CD4-positive, alpha-beta T cell (primary cell): ENCODE measurements around the gene STIM2. TPM values are rescaled to one million over a fixed set of nuclear protein-coding genes. Genes with fewer than 3 reads are reported as not detected.

Experiments used
- ATAC-seq: fragments of 200-7000 bp; cut with Tn5 transposase; one replicate; pipeline ENCODE4 v1.10.0; 2022; ENCODE audit warnings: mild to moderate bottlenecking; ENCODE audit not compliant: poor library complexity
- CTCF ChIA-PET: fragments of 350-600 bp; sonication (Branson Sonifier 250); formaldehyde crosslinking; loops from one replicate; lab custom pipeline; 2021; ENCODE audit warnings: antibody characterized with exemption, inconsistent platforms; lab: Charles Lee
- POLR2A ChIA-PET: fragments of 350-600 bp; sonication (Branson Sonifier 250); formaldehyde crosslinking; loops from one replicate; lab custom pipeline; 2021; ENCODE audit warnings: antibody characterized with exemption, inconsistent platforms; lab: Charles Lee
- DNase-seq, 14 experiments: peaks; one replicate each; pipeline ENCODE4 v3.0.0-alpha.2; 2013 to 2020; ENCODE audit warnings: mixed read lengths in 2 of 14
- H3K27ac ChIP-seq, 2 donors: one replicate each; pipeline versions ENCODE4 v1.5.1 to v1.7.0; 2013; ENCODE audit warnings: low read length in 2 of 2, low read depth in 1 of 2, mild to moderate bottlenecking in 1 of 2
- H3K27me3 ChIP-seq, 2 experiments: 1 replicate in 1 of 2; 2 replicates in 1 of 2; pipeline versions ENCODE4 v1.6.1 to v1.7.0; 2013; ENCODE audit warnings: low read length in 2 of 2, control low read depth in 1 of 2, mild to moderate bottlenecking in 1 of 2, moderate library complexity in 1 of 2; ENCODE audit not compliant: insufficient read depth in 2 of 2, control insufficient read depth in 1 of 2
- H3K36me3 ChIP-seq: one replicate; pipeline ENCODE4 v1.6.1; 2013; ENCODE audit warnings: low read length, control low read depth; ENCODE audit not compliant: insufficient read depth
- H3K4me1 ChIP-seq: one replicate; pipeline ENCODE4 v1.6.1; 2013; ENCODE audit warnings: low read length, control low read depth; ENCODE audit not compliant: insufficient read depth
- H3K4me3 ChIP-seq: one replicate; pipeline ENCODE4 v1.5.1; 2013; ENCODE audit warnings: mild to moderate bottlenecking, low read length, moderate library complexity
- H3K9me3 ChIP-seq, 2 experiments: 1 replicate in 1 of 2; 2 replicates in 1 of 2; pipeline versions ENCODE4 v1.6.1 to v1.7.0; 2013; ENCODE audit warnings: low read length in 2 of 2, mild to moderate bottlenecking in 2 of 2, control low read depth in 1 of 2, moderate library complexity in 1 of 2; ENCODE audit not compliant: control insufficient read depth in 1 of 2, insufficient read depth in 1 of 2
- H3K27ac Mint-ChIP-seq: one replicate; pipeline ENCODE4 v1.8.0; 2020; ENCODE audit warnings: mixed read lengths
- H3K27me3 Mint-ChIP-seq: one replicate; pipeline ENCODE4 v1.8.0; 2021; ENCODE audit warnings: mixed read lengths
- H3K36me3 Mint-ChIP-seq: one replicate; pipeline ENCODE4 v1.8.0; 2021; ENCODE audit warnings: low read depth, mixed read lengths
- H3K4me1 Mint-ChIP-seq: one replicate; pipeline ENCODE4 v1.8.0; 2021; ENCODE audit warnings: low read depth, mixed read lengths
- H3K4me3 Mint-ChIP-seq: one replicate; pipeline ENCODE4 v1.8.0; 2020; ENCODE audit warnings: mild to moderate bottlenecking, mixed read lengths
- H3K9me3 Mint-ChIP-seq: one replicate; pipeline ENCODE4 v1.8.0; 2020; ENCODE audit warnings: mixed read lengths
- CTCF ChIP-seq: fragments of 200-600 bp; IDR thresholded peaks from one replicate; pipeline ENCODE4 v1.8.0; 2022; ENCODE audit warnings: antibody characterized with exemption, mild to moderate bottlenecking
- intact Hi-C, 2 experiments: fragments of 100-400 bp; cut with DNase I in 1 of 2; cut with micrococcal nuclease in 1 of 2; formaldehyde crosslinking; loops; one replicate each; pipeline versions ENCODE4 v1.15.1 to v1.9.0; 2023 to 2025; cut with DNase I, micrococcal nuclease
- total RNA-seq, 174 experiments: library from RNA in 2 of 174; stranded (reverse) in 2 of 174; gene quantifications; one replicate each; pipeline ENCODE4 v1.2.3 and lab custom pipeline; 2021 to 2026

Gene STIM2
- total RNA-seq, 2 experiments from 2014 or later: 53.7 to 54.9 TPM

- H3K27ac ChIP-seq: no peak overlapping the region
- Mint-ChIP-seq H3K36me3 (peaks cover 31% of the 10 kb centered on the region), H3K4me1 (peaks cover 17% of the 10 kb centered on the region), H3K27ac (no peak overlapping the region), H3K27me3 (no peaks in the 10 kb centered on the region), H3K9me3 (no peaks in the 10 kb centered on the region), H3K4me3 (no peak overlapping the region)
- ChIA-PET POLR2A (no interaction called here), CTCF (interaction anchor here (0.9 to 1.6 kb wide), 12 partner anchors 9 to 477 kb away, joined by 3 to 7 read pairs (median 4); partner anchors contain the start of genes STIM2 and TBC1D19)
- peaks cover 22% of the 10 kb centered on the region for H3K36me3 ChIP-seq
- peak; percentile 96 for TF ChIP-seq CTCF
- ATAC-seq (peak; percentile 95), DNase-seq (peak; percentile 25 to 78 (median 56))
- H3K4me3 ChIP-seq: no peak overlapping the region
- intact Hi-C loops: loop anchor here (1.0 to 10.0 kb wide), 7 partner anchors 222 to 1023 kb away; partner anchors contain the start of gene RBPJ (in 1 of the 2)
- no peaks in the 10 kb centered on the region for H3K27me3 ChIP-seq
- H3K9me3 ChIP-seq: no peaks in the 10 kb centered on the region
- H3K4me1 ChIP-seq: peaks cover 4% of the 10 kb centered on the region
These were observed 149.8 kb downstream of the STIM2 start for GRCh38 chr4:27010334-27010940.

- POLR2A ChIA-PET: no interaction called here
- no peaks in the 10 kb centered on the region for H3K27me3 ChIP-seq
- H3K4me1 ChIP-seq: peaks cover 4% of the 10 kb centered on the region
- intact Hi-C loops: loop anchor here (2.0 to 10.0 kb wide), 5 partner anchors 224 to 1024 kb away; partner anchors contain the start of gene RBPJ (in 1 of the 2)
- H3K9me3 ChIP-seq: no peaks in the 10 kb centered on the region
- no peak for TF ChIP-seq CTCF
- no peak overlapping the region for H3K4me3 Mint-ChIP-seq
- H3K9me3 Mint-ChIP-seq: no peaks in the 10 kb centered on the region
- H3K27ac ChIP-seq: no peak overlapping the region
- no peak overlapping the region for H3K4me3 ChIP-seq
- no peak for DNase-seq
- H3K36me3 ChIP-seq: peaks cover 25% of the 10 kb centered on the region
- H3K4me1 Mint-ChIP-seq: peaks cover 14% of the 10 kb centered on the region
- ATAC-seq: no peak
- H3K36me3 Mint-ChIP-seq: peaks cover 36% of the 10 kb centered on the region
- no peaks in the 10 kb centered on the region for H3K27me3 Mint-ChIP-seq
- CTCF ChIA-PET: no interaction called here
- no peak overlapping the region for H3K27ac Mint-ChIP-seq
These were observed 150.8 kb downstream of the STIM2 start for GRCh38 chr4:27011401-27011800.

GRCh38 chr4:27013012-27013411, 152.4 kb downstream of the STIM2 start:
- H3K9me3 ChIP-seq: no peaks in the 10 kb centered on the region
- H3K36me3 ChIP-seq: peaks cover 34% of the 10 kb centered on the region
- no peaks in the 10 kb centered on the region for H3K27me3 Mint-ChIP-seq
- H3K4me1 ChIP-seq: peaks cover 5% of the 10 kb centered on the region
- no peaks in the 10 kb centered on the region for H3K9me3 Mint-ChIP-seq
- intact Hi-C loops: loop anchor here (5.0 to 10.0 kb wide), 4 partner anchors 226 to 1026 kb away; partner anchors contain the start of gene RBPJ (in 1 of the 2)
- ChIA-PET CTCF (no interaction called here), POLR2A (no interaction called here)
- no peak for DNase-seq
- H3K4me1 Mint-ChIP-seq: peaks cover 17% of the 10 kb centered on the region
- H3K27ac Mint-ChIP-seq: no peak overlapping the region
- H3K36me3 Mint-ChIP-seq: peaks cover 46% of the 10 kb centered on the region
- TF ChIP-seq CTCF: no peak
- no peak overlapping the region for H3K4me3 ChIP-seq
- H3K27me3 ChIP-seq: no peaks in the 10 kb centered on the region
- ATAC-seq: no peak
- no peak overlapping the region for H3K27ac ChIP-seq
- H3K4me3 Mint-ChIP-seq: no peak overlapping the region
